Measurements from ENCODE around the gene TBC1D22A.

TBC1D22A gene

DNA sequence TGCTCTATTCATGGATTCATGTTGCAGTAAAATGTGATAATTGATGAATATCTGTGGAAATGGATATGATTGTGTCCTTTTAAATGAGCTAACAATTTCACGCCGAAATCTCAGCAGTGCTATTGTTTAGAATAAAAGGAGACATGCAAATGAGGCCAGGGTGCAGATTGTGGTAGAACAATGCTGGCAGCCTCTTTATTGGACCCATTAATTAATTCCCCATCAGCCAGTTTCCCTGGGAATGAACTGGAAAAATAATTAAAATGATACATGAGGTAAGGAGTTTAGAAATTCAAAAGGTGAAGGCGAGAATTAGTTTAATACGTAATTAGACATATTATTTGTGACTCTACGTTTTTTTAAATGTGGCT lies 306.2 kb downstream of the TBC1D22A start:
- DNase-seq (ENCODE audit: low read depth in 2 of 2, low spot score in 1 of 2), result no peak

DNA sequence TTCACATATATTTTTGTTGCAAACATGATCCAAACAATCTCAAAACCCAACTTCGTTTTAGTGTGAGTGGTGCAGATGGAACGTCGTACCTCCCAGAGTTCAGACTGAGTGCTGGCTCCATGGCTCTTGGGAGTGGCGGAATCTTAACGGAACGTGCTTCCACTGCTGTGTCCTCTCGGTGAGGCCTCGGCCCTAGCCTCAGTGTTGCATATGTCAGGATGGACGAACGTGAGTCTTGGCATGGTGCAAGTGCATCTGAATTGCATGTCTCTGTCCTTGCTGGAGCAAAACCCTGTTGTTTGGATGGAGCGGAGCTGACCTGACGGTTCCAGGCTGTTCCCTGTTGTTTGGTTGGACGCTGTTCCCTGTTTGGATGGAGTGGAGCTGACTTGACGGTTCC lies 306.8 kb downstream of the TBC1D22A start:
- DNase-seq (ENCODE audit: low read depth in 2 of 2, low spot score in 1 of 2), result no peak

DNA sequence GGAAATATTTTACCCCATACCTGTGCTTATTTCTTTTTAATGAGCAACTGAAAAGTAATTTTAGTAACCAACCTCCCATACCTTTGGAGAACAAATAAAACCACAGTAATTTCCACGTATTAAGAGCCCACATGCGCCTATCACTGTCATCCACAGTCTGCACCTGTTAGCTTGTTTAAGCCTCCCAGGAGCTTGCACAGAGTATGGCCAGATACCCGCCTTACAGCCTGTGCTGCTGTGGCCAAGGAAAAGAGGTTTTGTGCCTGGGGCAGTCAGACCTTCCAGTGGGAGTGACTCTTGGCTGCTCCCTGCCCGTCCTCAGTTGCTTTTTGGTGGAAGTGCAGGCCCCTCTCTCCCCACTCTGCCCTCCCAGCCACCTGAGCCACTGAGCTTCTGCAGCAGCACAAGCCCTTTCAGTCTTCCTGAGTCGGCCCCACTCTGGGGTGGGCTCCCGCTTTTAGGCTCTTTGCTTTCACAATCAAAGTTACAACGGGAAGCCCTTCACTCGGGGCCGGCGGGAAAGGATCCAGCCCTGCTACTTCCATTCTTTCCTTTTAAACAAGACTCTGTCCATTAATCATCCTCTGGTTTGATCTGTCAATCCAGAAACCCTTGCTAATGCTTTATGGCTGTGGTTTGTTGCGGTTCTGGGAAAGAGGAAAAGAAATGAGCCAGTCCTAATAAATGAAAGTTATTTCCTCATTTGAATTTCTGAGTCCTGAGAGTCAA lies 308.8 kb downstream of the TBC1D22A start:
- DNase-seq (ENCODE audit: low read depth in 2 of 2, low spot score in 1 of 2), result no peak

DNA sequence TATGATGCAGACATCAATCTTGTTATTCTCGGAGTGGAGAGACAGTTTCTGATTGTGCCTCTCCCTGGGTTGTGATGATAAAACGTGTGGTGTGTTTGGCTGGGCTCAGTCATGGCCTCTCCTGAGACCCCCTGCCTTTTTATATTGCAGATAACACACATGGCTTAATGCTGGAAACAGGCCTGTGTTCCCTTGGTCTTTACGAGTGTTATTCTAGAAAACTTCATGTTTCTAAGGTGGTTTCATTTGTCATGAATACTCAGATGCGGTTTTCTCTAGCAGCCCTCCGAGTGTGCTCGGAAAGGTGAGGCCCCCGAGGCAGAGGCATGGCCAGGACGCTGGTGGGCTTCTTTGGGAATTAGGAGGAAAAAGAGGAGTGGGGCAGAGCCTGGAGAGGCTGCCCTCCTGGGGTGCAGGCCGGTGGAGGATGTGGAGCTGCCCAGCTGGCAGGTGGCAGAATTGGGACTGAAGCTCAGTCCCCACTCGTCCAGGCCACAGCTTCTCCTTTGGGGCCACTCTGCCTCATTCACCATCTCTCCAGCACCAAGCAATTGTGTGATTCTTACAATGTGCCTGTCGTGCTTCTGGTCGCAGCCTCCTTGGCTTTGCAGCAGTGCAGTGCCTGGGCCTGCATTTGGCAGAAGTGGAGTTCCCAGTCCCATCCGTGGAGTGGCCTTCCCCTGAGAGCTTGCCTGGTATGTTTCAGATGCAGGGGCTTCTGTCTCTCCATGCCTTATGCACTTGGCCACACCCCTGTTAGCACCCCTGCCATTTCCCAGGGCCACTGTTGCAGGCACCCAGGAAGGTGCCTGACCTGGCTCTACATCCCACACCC lies 309.6 kb downstream of the TBC1D22A start:
- no peak for DNase-seq (ENCODE audit: low read depth in 2 of 2, low spot score in 1 of 2)

DNA sequence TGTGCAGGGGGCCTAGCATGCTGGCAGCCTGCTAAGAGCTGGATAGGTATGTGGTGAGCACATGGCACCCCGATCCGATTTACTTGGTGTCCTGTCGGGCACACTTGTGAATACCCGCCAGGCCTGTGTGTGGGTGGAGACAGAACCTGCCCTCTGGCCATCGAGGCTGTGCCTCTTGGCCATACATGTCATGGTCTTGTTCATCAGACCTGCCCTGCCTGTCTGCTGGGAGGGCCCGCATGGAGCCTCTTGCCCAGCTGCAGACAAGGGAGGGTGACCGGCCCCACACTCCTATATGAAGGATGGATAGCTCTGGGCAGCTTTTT lies 310.2 kb downstream of the TBC1D22A start:
- DNase-seq (ENCODE audit: low read depth in 2 of 2, low spot score in 1 of 2), result no peak

DNA sequence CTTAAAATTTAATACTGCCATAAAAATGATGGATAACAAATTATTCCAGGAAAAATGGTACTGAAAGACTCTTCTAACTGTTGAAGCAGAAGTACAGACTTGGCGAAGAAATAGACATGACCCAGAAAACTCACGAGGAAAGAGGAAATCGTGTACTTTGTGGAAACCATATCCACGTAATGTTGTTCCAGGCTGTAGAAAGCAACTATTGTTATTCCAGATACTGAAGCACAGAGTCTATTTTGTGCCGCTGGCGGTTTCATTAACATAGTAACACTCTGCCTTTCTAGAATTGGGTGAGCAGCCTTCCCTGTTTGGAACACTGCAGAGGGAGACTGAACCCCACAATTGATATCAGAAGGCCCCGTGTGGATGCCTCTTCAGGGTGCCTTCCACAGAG lies 310.6 kb downstream of the TBC1D22A start:
- DNase-seq (ENCODE audit: low read depth in 2 of 2, low spot score in 1 of 2), result no peak

DNA sequence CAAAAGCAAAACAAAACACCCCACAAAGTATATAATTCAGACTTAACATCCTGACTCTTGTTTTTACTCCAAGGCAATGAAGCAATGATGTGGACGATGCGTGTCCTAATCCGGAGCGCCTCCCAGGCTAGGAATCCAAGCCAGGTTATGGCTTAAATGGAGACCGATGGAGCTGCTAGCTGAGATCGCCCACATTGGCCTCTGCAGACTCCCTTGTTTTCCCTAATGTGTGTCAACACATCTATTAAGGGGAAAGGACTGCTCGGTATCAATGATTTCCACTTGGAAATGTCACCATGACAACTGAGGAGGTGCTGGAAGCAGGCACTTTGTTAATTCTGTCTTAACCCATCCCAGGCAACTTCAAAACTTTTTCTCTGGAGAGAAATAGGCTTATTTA lies 311.7 kb downstream of the TBC1D22A start:
- DNase-seq (ENCODE audit: low read depth in 2 of 2, low spot score in 1 of 2), result no peak

DNA sequence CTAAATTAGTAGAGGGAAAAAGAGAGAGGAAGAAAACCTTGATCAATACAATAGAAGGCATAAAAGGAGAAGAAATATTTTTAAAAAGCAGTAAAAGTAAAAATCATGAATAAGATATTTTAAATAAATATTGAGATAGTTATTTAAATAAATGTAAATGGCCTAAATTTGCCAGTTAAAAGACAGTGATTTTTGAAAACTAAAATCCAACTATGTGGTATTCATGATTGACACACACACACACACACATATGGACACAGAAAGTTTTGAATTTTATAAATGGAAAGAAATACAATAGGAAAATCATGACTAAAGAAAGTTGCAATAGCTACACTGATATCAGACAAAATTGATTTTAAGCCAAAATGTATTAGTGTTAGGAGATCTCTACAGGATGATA lies 313.1 kb downstream of the TBC1D22A start:
- no peak for DNase-seq (ENCODE audit: low read depth in 2 of 2, low spot score in 1 of 2)

DNA sequence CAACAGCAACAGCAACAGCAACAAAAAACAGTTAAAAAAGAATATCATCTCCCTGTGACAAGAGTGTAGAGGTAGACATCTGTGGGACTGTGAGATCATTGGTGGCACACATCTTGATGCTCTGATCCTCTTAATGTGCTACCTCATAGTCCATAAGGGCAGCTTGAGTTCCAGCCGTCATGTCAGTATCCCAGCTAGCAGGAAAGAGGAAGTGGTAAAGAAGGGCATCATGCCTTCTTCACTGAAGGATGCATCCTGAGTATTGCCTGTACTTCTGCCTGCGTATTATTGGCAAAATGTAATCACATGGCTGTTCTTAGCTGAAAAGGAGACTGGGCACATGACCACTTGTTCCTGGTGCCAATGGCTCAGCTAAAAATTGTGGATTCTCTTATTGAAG lies 314.3 kb downstream of the TBC1D22A start:
- no peak for DNase-seq (ENCODE audit: low read depth in 2 of 2, low spot score in 1 of 2)

DNA sequence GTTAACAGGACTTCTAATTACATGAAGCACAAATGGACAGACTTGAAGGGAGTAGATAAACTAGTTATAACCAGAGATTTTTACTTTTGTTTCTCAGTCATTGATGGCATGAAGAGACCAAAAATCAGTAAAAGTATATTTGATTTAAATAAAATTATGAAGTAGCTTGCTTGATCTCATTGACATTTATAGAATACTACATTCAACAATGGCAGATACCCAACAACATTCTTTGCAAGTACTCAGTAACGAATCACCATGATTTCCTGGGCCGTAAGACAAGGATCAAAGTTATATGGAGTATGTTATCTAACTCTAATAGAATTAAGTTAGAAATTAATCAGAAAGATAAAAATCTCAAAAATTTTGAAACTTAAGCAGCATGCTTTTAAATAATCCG lies 317.6 kb downstream of the TBC1D22A start:
- DNase-seq (ENCODE audit: low read depth in 2 of 2, low spot score in 1 of 2), result no peak

DNA sequence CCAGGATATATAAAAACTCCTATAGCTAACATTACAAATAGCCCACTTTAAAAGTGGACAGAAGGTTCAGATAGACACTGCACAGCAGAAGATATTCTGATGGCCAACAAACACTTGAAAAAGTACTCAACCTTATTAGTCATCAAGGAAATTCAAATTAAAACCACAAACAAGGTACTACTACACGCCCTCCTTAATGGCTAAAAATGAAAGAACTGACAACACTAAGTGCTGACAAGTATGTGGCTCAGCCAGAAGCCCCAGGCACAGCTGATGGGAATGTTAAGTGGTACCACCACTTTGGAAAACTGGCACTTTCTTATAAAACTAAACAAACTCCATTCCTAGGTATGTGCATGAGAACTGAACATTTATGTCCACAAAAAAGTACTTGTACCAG lies 320.1 kb downstream of the TBC1D22A start:
- no peak for DNase-seq (ENCODE audit: low read depth in 2 of 2, low spot score in 1 of 2)

DNA sequence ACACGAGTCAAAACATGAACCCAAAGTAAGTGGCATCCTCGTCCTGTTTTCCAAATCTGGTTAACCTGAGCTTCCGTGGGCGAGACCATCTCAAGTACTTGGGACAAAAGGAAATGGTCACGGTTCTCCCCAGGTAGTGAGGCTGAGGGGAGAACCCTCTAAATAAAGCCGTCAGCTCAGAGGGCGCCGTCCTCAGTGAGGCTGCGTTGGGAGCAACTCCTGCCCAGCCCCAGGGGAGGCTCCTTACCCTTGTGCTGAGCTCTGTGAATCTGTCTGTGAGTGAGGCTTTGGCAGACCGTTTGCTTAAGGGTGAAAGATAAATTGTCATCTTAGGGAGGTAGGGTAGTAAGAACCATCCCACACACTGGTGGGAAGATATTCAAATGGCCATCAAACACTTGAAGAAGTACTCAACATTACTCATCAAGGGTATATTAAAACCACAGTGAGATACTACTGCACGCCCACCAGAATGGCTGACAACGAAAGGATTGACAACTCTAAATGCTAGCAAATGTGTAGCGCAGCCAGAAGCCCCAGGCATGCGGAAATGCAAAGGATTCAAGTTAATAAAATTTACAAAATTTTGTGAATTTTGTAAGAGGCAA lies 321.0 kb downstream of the TBC1D22A start:
- DNase-seq (ENCODE audit: low read depth in 2 of 2, low spot score in 1 of 2), result no peak

DNA sequence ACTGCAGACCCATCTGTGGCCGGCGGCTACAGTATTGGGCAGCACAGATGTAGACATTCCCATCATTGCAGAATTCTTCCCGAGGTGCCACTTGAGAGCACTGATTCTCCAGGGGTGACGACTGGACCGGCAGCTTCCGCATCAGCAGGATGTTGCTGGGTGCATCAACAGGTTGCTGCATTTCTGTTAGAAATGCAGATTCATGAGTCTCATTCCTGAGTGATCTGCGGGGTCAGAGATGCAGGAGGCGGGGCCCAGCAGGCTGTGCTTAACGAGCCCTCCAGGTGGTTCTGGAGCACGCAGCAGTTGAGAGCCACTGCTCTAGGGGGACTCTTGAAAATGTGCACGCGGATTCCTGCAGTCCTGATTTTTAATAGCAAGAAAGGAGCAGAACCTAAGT lies 321.8 kb downstream of the TBC1D22A start:
- no peak for DNase-seq (ENCODE audit: low read depth in 2 of 2, low spot score in 1 of 2)

DNA sequence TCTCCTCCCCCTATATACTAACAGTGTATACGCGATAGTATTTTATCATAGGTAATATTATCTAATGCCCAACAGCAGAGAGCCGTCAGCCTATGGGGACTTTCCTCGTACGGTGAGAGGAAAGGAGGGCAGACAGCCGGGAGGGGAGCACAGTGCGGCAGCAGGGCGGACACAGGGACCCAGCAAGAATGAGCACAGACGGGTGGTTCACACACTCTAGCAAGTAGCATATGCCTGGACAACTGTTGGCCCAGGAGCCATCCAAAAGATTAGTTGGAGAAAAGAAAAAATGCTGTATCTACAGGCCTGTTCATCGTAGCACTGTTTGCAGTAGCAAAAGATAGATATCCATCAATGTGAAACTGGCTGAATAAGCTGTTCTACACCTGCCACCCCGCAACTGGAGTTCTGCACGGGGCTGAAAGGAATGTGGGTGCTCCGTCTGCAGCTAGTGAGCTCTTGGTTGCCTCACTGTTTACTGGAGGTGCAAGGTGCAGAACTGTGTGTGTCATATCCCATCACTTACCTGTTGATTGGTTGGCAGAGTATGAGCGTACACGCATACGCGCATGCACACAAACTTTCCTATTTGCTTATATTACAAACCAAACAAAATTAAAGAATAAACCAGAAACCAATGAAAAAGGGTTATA lies 324.3 kb downstream of the TBC1D22A start:
- no peak for DNase-seq (ENCODE audit: low read depth in 2 of 2, low spot score in 1 of 2)

DNA sequence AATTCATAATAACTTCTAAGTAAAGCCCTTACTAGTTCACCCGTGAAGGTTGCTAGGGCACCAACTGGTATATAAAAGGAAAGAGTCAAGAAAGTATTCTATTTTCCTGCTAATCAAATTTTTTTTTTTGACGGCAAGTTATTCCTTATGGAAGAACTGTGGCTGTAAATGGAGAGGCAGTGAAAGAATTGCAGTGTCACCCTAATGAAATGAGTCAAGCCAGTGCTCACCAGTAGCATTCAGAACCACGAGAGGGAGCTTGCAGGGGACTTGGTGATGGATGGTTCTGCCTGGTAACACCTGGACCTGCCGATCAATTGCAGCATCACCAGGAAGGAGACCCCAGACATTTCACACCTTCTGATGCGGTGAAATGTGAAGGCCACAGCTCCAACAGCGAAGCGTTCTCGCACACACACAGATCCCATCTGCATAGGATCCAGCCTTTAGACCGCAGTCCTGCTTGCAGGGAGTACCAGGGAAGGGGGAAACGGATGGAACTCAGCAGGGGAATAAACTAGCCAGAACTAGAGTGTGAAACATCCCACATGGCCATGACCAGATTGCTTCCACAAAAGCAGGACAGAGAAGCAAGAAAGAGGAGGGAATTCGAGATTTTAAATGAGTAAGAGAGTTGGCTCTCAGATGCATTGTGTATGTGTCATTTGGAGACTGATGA lies 326.2 kb downstream of the TBC1D22A start:
- DNase-seq (ENCODE audit: low read depth in 2 of 2, low spot score in 1 of 2), result no peak

DNA sequence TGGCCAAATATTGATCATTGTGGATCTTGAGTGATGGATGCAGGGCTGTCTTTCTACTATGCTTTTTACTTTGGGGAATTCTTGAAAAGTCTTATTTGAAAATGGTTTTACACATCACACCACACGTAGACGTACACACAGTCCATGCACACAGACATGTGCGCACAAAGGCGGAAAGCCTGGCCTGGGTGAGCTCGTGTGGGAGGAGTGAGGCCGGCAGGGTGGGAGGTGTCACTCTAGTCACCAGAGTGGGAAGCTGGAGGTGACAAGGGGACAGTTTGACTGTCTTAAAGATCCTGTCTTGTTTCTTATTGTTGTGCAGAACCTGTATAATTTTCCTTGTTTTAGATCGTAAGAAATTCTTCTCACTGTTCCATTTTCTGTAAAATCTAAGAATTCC lies 326.9 kb downstream of the TBC1D22A start:
- no peak for DNase-seq (ENCODE audit: low read depth in 2 of 2, low spot score in 1 of 2)

DNA sequence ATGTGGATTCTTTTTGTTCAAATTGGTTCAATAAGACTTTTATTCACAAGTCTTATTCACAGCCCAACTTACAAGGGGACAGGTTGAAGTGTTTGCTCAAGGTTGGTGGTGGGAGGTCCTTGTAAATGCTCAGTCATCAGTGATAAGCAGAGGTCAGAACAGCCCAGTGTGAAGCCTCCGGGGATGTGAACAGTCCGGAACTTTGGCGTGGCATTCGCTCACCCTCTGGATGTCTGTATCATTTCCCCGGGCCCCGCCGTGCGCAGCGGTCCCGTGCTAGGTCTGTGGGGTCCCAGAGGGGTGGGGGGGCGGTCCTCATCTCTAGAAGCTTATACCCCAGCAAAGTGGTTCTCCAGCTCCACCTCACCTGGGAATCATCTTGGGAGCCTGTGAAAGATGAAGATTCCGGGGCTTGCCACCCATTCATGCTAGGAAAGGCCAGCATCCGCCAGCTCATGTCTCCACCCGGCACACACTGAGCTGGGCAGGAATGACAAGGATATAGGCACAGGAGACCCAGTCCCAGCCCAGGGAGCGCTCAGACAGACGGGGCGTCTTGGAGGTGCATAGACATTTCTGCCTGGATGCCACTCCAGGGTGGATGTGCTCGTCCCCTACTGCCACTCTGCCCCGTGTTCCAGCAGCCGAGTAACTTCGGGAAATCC lies 327.5 kb downstream of the TBC1D22A start:
- no peak for DNase-seq (ENCODE audit: low read depth in 2 of 2, low spot score in 1 of 2)

DNA sequence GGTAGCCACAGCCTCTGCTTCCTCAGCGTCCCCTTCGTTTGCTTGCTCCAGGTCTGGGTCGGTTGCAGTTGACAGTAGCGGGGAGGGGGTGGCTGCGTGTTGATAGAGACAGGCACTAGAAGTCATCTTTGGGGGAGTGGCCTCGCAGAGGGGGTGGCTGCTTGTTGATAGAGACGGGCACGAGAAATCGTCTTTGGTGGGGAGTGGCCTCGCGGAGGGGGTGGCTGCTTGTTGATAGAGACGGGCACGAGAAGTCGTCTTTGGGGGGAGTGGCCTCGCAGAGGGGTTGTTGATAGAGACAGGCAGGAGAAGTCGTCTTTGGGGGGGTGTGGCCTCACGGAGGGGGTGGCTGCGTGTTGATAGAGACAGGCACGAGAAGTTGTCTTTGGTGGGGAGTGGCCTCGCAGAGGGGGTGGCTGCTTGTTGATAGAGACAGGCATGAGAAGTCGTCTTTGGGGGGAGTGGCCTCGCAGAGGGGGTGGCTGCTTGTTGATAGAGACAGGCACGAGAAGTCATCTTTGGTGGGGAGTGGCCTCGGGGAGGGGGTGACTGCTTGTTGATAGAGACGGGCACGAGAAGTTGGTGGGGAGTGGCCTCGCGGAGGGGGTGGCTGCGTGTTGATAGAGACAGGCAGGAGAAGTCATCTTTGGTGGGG lies 328.3 kb downstream of the TBC1D22A start:
- DNase-seq (ENCODE audit: low read depth in 2 of 2, low spot score in 1 of 2), result no peak

DNA sequence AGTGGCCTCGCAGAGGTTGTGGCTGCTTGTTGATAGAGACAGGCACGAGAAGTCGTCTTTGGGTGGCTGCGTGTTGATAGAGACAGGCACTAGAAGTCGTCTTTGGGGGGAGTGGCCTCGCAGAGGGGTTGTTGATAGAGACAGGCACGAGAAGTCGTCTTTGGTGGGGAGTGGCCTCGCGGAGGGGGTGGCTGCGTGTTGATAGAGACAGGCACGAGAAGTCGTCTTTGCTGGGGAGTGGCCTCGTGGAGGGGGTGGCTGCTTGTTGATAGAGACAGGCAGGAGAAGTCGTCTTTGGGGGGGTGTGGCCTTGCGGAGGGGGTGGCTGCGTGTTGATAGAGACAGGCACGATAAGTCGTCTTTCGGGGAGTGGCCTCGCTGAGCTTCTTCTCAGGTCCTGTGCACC lies 328.8 kb downstream of the TBC1D22A start:
- DNase-seq (ENCODE audit: low read depth in 2 of 2, low spot score in 1 of 2), result no peak

DNA sequence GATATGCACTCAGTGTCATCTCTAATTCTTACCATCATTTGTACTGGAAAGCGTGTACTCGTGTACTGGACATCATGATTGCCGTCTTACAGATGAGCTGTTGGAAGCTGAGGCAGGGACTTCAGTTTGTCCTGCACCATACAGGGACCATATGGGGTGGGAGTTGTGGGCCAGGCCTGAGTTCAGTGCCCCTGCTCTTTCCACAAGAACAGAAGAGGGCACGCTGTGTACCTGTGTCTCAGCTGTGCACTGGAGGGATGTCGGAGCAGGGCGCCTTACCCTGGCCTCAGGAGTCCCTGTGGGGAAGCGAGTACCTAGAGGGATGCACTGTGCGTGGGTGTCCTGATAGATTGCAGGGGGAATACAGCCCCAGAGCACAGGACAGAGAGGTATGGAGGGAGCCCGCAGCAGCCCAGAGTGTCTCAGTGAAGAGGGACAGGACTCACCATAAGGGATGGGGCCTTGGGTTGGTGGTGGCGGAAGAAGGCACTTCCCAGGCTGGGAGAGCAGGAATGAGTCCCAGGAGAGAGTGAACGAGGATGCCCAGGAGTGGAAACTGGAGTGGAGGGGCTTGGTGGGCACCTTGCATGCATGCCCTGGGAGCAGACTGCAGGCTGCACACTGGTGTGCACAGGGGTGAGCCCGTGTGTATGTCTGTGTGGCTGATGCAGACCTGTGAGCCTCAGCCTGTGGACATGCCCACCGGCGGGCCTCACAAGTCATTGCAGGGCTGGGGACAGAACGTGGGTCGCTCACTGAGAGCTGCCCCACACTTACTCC lies 329.7 kb downstream of the TBC1D22A start:
- DNase-seq (ENCODE audit: low read depth in 2 of 2, low spot score in 1 of 2), result no peak

Measured in stimulated activated CD8-positive, alpha-beta memory T cell treated with anti-CD3 and anti-CD28 coated beads, Interleukin-4, amount 100 ng/mL, for 1 hour (primary cell).